GM12875 (cell line): ENCODE results near the gene METTL25B.

Experiments used
- H3K4me3 ChIP-seq: one replicate; pipeline ENCODE4 v1.5.1; 2011; ENCODE audit warnings: low read depth, low read length, control low read depth
- CTCF ChIP-seq: IDR thresholded peaks from 2 replicates; pipeline ENCODE4 v1.5.1; 2011; ENCODE audit warnings: low read depth, mild to moderate bottlenecking, control low read depth, inconsistent platforms, low read length, moderate library complexity, borderline replicate concordance; ENCODE audit not compliant: insufficient read depth

The METTL25B gene

GRCh38 chr1:156727926-156728598 lies at the start of gene METTL25B:
METTL25B (plus strand) TSS chr1:156728469; CDS start chr1:156729105, 636 bp downstream.
- H3K4me3 ChIP-seq = peak within 1 kb of the TSS; percentile 92
- no peak for TF ChIP-seq CTCF

- no peak for TF ChIP-seq CTCF
- H3K4me3 ChIP-seq = no peak overlapping the region
Observed at GRCh38 chr1:156680056-156680455, 48.2 kb upstream of the METTL25B start.

- no peak overlapping the region for H3K4me3 ChIP-seq
- no peak for TF ChIP-seq CTCF
Observed at GRCh38 chr1:156681196-156681960, 46.9 kb upstream of the METTL25B start.

GRCh38 chr1:156682166-156682890 lies 45.9 kb upstream of the METTL25B start:
- no peak for TF ChIP-seq CTCF
- no peak overlapping the region for H3K4me3 ChIP-seq

GRCh38 chr1:156684227-156684782 lies 44.0 kb upstream of the METTL25B start:
- no peak overlapping the region for H3K4me3 ChIP-seq
- no peak for TF ChIP-seq CTCF

GRCh38 chr1:156689035-156689952 lies 39.0 kb upstream of the METTL25B start:
- no peak overlapping the region for H3K4me3 ChIP-seq
- peak; percentile 94 for TF ChIP-seq CTCF
